ENCODE measurements around the gene PRKCE. TPM values are rescaled to one million over a fixed set of nuclear protein-coding genes. Genes with fewer than 3 reads are reported as not detected.

PRKCE gene
- total RNA-seq, 2 donors from 2014 or later, result 5.8 to 18.1 TPM

GRCh38 chr2:45763797-45764196 lies 112.3 kb downstream of the PRKCE start:
- peaks cover 11 to 30% of the 10 kb centered on the region in 2 donors for H3K4me1 ChIP-seq (ENCODE audit: control insufficient read depth in 1 of 2, low read depth in 2 of 2)
- ATAC-seq (ENCODE audit: insufficient number of reproducible peaks, low FRiP score, low read depth), result no peak
- H3K36me3 ChIP-seq, result no peaks in the 10 kb centered on the region
- no peak for DNase-seq (ENCODE audit: low spot score)
- H3K27me3 ChIP-seq (replicated peaks; ENCODE audit: insufficient read depth), result no peaks in the 10 kb centered on the region
- H3K4me3 ChIP-seq, result no peak overlapping the region
- H3K9me3 ChIP-seq, result no peaks in the 10 kb centered on the region
- H3K27ac ChIP-seq, result no peak overlapping the region
- no peak for TF ChIP-seq CTCF (IDR thresholded peaks at IDR 0.05)

DNA sequence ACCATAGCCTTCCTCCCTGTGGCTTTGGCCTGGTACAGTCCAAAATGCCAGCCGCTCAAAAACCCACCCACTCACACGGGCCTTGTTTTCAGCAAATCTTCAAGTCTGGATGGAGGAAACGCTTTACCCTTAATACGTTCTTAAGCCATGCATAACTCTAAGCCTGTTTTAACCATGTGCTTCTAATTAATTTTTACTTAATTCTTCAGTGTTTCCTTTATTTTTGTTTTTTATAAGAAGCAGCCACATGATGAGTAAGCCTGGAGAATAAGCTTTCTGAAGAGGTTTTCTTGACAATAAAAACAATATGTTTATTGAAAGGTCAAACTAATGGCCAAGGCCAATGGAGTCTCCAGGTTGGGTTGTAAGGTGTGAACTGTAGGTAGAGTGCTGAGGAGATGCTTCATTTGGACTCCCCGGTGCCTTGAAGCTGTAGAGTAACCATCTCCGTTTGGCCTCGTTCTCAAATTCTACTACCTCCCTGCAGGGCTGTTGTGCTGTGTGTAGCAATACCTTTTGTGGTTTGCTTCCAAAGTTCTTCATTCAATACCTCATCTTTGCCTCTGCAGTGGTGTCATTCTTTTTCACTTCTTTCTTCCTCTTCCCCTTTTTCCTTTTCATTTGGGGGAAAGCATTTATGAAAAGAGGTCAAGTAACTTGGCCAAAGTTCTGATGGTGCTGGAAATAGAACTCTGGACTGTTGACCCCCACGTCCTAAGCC lies 113.7 kb downstream of the PRKCE start:
- peaks cover 11 to 35% of the 10 kb centered on the region in 2 donors for H3K4me1 ChIP-seq (ENCODE audit: control insufficient read depth in 1 of 2, low read depth in 2 of 2)
- H3K27ac ChIP-seq, result no peak overlapping the region
- TF ChIP-seq CTCF (IDR thresholded peaks at IDR 0.05), result no peak
- no peak overlapping the region for H3K4me3 ChIP-seq
- DNase-seq (ENCODE audit: low spot score), result no peak
- ATAC-seq (ENCODE audit: insufficient number of reproducible peaks, low FRiP score, low read depth), result no peak
- no peaks in the 10 kb centered on the region for H3K27me3 ChIP-seq (replicated peaks; ENCODE audit: insufficient read depth)
- no peaks in the 10 kb centered on the region for H3K9me3 ChIP-seq
- H3K36me3 ChIP-seq, result no peaks in the 10 kb centered on the region

- Histone ChIP-seq H3K27ac (no peak overlapping the region), H3K4me1 (ENCODE audit: control insufficient read depth in 1 of 2, low read depth in 2 of 2) (peaks cover 11 to 42% of the 10 kb centered on the region in 2 donors), H3K27me3 (replicated peaks; ENCODE audit: insufficient read depth) (no peaks in the 10 kb centered on the region), H3K36me3 (no peaks in the 10 kb centered on the region), H3K4me3 (no peak overlapping the region), H3K9me3 (no peaks in the 10 kb centered on the region)
- ATAC-seq (ENCODE audit: insufficient number of reproducible peaks, low FRiP score, low read depth), result no peak
- TF ChIP-seq CTCF (IDR thresholded peaks at IDR 0.05), result no peak
- DNase-seq (ENCODE audit: low spot score), result no peak
Measured at GRCh38 chr2:45765728-45766254, 114.3 kb downstream of the PRKCE start.

DNA sequence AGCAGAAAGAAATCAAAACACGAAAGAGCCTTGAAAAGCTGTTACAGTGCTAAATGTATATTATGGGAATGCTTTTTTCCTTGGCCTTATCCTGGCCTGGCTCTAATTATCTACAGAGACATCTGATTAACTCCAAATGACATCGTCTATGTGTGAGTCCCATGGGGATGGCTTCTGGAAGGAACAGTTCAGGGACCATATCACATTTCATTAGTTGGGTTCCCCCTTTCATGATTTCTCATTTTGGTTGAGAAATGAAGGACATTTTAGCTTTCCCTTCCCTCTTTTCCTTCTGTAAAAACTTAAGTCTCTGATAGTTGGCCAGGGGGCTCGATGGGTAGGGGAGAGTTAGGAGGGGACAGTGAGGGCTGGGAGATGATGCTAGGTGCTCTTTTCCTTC lies 116.7 kb downstream of the PRKCE start:
- H3K36me3 ChIP-seq, result no peaks in the 10 kb centered on the region
- H3K9me3 ChIP-seq, result no peaks in the 10 kb centered on the region
- peaks cover 14 to 38% of the 10 kb centered on the region in 2 donors for H3K4me1 ChIP-seq (ENCODE audit: control insufficient read depth in 1 of 2, low read depth in 2 of 2)
- no peaks in the 10 kb centered on the region for H3K27me3 ChIP-seq (replicated peaks; ENCODE audit: insufficient read depth)
- H3K4me3 ChIP-seq, result no peak overlapping the region
- no peak for TF ChIP-seq CTCF (IDR thresholded peaks at IDR 0.05)
- DNase-seq (ENCODE audit: low spot score), result no peak
- ATAC-seq (ENCODE audit: insufficient number of reproducible peaks, low FRiP score, low read depth), result no peak
- H3K27ac ChIP-seq, result no peak overlapping the region

DNA sequence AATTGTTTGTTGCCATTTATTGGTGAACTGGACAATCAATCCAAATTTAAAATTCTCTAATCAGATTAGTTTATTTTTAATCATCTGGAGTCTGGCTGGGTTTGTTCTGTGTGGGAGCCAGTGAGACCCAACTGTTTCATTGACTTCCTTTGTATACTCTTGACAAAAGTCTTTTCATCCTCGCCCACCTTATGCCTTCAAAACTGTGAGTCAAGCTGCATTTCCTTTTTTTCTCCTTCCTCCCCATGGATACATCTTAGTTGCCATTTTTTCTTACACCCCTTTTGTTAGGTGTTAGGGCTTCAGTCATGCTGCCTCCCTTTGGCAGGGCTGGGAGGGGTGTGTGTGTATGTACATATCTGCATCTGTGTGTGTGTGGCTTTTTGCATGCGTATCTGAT lies 117.6 kb downstream of the PRKCE start:
- no peak overlapping the region for H3K27ac ChIP-seq
- TF ChIP-seq CTCF (IDR thresholded peaks at IDR 0.05), result no peak
- no peak for ATAC-seq (ENCODE audit: insufficient number of reproducible peaks, low FRiP score, low read depth)
- no peaks in the 10 kb centered on the region for H3K36me3 ChIP-seq
- no peaks in the 10 kb centered on the region for H3K9me3 ChIP-seq
- no peak for DNase-seq (ENCODE audit: low spot score)
- no peak overlapping the region for H3K4me3 ChIP-seq
- H3K27me3 ChIP-seq (replicated peaks; ENCODE audit: insufficient read depth), result no peaks in the 10 kb centered on the region
- H3K4me1 ChIP-seq (ENCODE audit: control insufficient read depth in 1 of 2, low read depth in 2 of 2), result peaks cover 14 to 38% of the 10 kb centered on the region in 2 donors
